Gastroesophageal sphincter (tissue), 3 donors: ENCODE data around the gene HOXD8.

Experiments used
- CTCF ChIP-seq, 4 experiments: fragments of 200-600 bp in 2 of 4; fragments of 450-650 bp in 2 of 4; sonication (generic) in 1 of 4; IDR thresholded peaks; one replicate each; pipeline ENCODE4 v1.5.1; 2017 to 2019; ENCODE audit warnings: antibody characterized with exemption in 4 of 4, mild to moderate bottlenecking in 2 of 4, moderate library complexity in 2 of 4
- POLR2A ChIP-seq, 2 donors: fragments of 450-650 bp; IDR thresholded peaks; one replicate each; pipeline ENCODE4 v1.6.1; 2017; ENCODE audit warnings: antibody characterized with exemption in 2 of 2, mild to moderate bottlenecking in 2 of 2, moderate library complexity in 1 of 2

GRCh38 chr2:176117823-176118371 lies 11.6 kb upstream of the HOXD8 start:
- TF ChIP-seq POLR2A (IDR thresholded peaks at IDR 0.05) (no peak), CTCF (IDR thresholded peaks at IDR 0.05) (no peak)
